Body of pancreas (tissue), 4 donors: Measurements from ENCODE around the gene DAB1.

ENCODE experiments used
- CTCF ChIP-seq, 7 experiments: fragments of 450-650 bp in 4 of 7; fragments of 200-600 bp in 3 of 7; sonication (generic) in 3 of 7; IDR thresholded peaks; one replicate each; pipeline ENCODE4 v1.5.1; 2016 to 2019; ENCODE audit warnings: antibody characterized with exemption in 7 of 7
- POLR2A ChIP-seq, 3 donors: fragments of 450-650 bp; IDR thresholded peaks; one replicate each; pipeline ENCODE4 v1.6.1; 2016; ENCODE audit warnings: antibody characterized with exemption in 3 of 3, mild to moderate bottlenecking in 2 of 3

- no peak for TF ChIP-seq POLR2A (IDR thresholded peaks at IDR 0.05)
- TF ChIP-seq CTCF (IDR thresholded peaks at IDR 0.05) = no peak
These were observed 244.9 kb downstream of the DAB1 start for GRCh38 chr1:57179001-57179400.
